Stomach (tissue), 9 donors: Measurements from ENCODE around the gene SEMA3D. TPM values are rescaled to one million over a fixed set of nuclear protein-coding genes. Genes with fewer than 3 reads are reported as not detected.

Experiments used
- DNase-seq, 2 donors: peaks; one replicate each; pipeline versions ENCODE4 v3.0.0 to v3.0.0-alpha.2; 2013 to 2019
- H3K27ac ChIP-seq, 5 donors: fragments of 200-600 bp in 4 of 5; sonication (generic) in 4 of 5; one replicate each; pipeline ENCODE4 v1.5.1; 2013 to 2019; ENCODE audit warnings: mild to moderate bottlenecking in 1 of 5, moderate library complexity in 1 of 5
- H3K27me3 ChIP-seq, 3 donors: fragments of 200-600 bp; sonication (generic); one replicate each; pipeline ENCODE4 v1.5.1; 2017 to 2019; ENCODE audit warnings: mixed run types in 1 of 3
- H3K36me3 ChIP-seq, 4 donors: fragments of 200-600 bp; sonication (generic); 1 replicate in 3 of 4; 2 replicates in 1 of 4; pipeline ENCODE4 v1.5.1; 2016 to 2019
- H3K4me1 ChIP-seq, 4 donors: fragments of 200-600 bp; sonication (generic); one replicate each; pipeline ENCODE4 v1.5.1; 2016 to 2019
- H3K4me3 ChIP-seq, 4 donors: fragments of 200-600 bp; sonication (generic) in 3 of 4; one replicate each; pipeline ENCODE4 v1.5.1; 2016 to 2019; ENCODE audit warnings: mild to moderate bottlenecking in 1 of 4
- H3K9me3 ChIP-seq, 4 donors: fragments of 200-600 bp; sonication (generic); one replicate each; pipeline ENCODE4 v1.5.1; 2016 to 2019
- EP300 ChIP-seq: sonication (generic); formaldehyde crosslinking; IDR thresholded peaks from one replicate; pipeline ENCODE4 v1.6.1; 2017; ENCODE audit warnings: antibody characterized with exemption
- POLR2A ChIP-seq, 4 donors: fragments of 450-650 bp; IDR thresholded peaks; one replicate each; pipeline ENCODE4 v1.6.1; 2016; ENCODE audit warnings: antibody characterized with exemption in 4 of 4, control low read depth in 2 of 4, mild to moderate bottlenecking in 1 of 4, moderate library complexity in 1 of 4
- POLR2AphosphoS5 ChIP-seq, 3 donors: sonication (generic); formaldehyde crosslinking; IDR thresholded peaks; one replicate each; pipeline ENCODE4 v1.6.1; 2016; ENCODE audit warnings: antibody characterized with exemption in 3 of 3
- WGBS, 5 donors: extraction: QIAGEN DNeasy Blood & Tissue Kit in 3 of 5; methylation state at CpG; one replicate each; pipeline versions ENCODE4 v1.1.5 to v1.1.7; 2013 to 2018; 5-methylcytosine and 5-hydroxymethylcytosine counted together
- intact Hi-C: fragments of 100-400 bp; cut with DNase I; formaldehyde crosslinking; loops from one replicate; pipeline ENCODE4 v1.15.1; 2023; ENCODE audit warnings: low total_unique reads
- polyA plus RNA-seq, 3 donors: library from polyadenylated mRNA; stranded (reverse); fragments of 200-250 nt; gene quantifications; one replicate each; pipeline ENCODE4 v1.2.3, GENCODE V29; 2013
- total RNA-seq, 5 donors: library from RNA; depleted of rRNA; stranded (reverse); fragments of >200 nt; gene quantifications; one replicate each; pipeline versions ENCODE4 v1.1.0 to v1.2.3, GENCODE V29; 2014 to 2016
- TF ChIP-seq, protein P1 (sequence below), 7 experiments: fragments of 450-650 bp in 4 of 7; fragments of 200-600 bp in 3 of 7; sonication (generic) in 3 of 7; IDR thresholded peaks; one replicate each; pipeline ENCODE4 v1.5.1; 2016 to 2019; ENCODE audit warnings: antibody characterized with exemption in 7 of 7, control low read depth in 2 of 7, mild to moderate bottlenecking in 1 of 7
- donor health status: healthy with polysubstance abuse.
- donor health status: Bipolar disorder and iron deficiency.
- donor health status: healthy.

SEMA3D gene
- total and polyA plus RNA-seq, 8 donors: 0.44 to 20.9 (median 2.6) TPM; not detected in 1

DNA sequence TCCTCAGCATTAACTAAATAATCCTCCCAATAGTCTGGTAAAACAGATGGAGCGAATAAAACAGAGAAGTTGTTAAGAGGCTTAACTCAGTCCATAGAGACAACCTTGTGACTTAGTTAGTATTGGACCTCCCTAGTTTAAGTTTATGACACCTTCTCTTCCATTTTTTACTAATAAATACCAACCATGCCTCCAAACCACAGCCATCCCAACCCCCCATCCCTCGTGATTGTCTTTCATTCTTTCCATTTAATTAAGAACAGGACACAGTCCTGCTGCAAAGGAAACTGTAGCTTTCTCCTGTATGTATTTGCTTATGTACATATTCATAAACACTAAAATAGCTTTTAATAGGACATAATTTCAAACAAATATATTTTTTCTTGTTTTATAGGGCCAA lies 238.2 kb downstream of the SEMA3D start:
- no peak for TF ChIP-seq POLR2A (IDR thresholded peaks at IDR 0.05)
- TF ChIP-seq POLR2AphosphoS5 (IDR thresholded peaks at IDR 0.05): no peak
- no peak for TF ChIP-seq EP300
- TF ChIP-seq, protein P1, sequence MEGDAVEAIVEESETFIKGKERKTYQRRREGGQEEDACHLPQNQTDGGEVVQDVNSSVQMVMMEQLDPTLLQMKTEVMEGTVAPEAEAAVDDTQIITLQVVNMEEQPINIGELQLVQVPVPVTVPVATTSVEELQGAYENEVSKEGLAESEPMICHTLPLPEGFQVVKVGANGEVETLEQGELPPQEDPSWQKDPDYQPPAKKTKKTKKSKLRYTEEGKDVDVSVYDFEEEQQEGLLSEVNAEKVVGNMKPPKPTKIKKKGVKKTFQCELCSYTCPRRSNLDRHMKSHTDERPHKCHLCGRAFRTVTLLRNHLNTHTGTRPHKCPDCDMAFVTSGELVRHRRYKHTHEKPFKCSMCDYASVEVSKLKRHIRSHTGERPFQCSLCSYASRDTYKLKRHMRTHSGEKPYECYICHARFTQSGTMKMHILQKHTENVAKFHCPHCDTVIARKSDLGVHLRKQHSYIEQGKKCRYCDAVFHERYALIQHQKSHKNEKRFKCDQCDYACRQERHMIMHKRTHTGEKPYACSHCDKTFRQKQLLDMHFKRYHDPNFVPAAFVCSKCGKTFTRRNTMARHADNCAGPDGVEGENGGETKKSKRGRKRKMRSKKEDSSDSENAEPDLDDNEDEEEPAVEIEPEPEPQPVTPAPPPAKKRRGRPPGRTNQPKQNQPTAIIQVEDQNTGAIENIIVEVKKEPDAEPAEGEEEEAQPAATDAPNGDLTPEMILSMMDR (IDR thresholded peaks at IDR 0.05): no peak
- no peak for DNase-seq
- no peaks in the 10 kb centered on the region for H3K36me3 ChIP-seq
- intact Hi-C loops: no loop called here
- 66 to 88% (median 80%) methylated on average over 2 of the region's 2 CpGs for WGBS, 5 donors
- no peak overlapping the region for H3K27ac ChIP-seq
- H3K27me3 ChIP-seq: no peaks in the 10 kb centered on the region
- H3K4me1 ChIP-seq: peaks cover 0 to 6% (median 0%) of the 10 kb centered on the region in 4 donors
- no peaks in the 10 kb centered on the region for H3K9me3 ChIP-seq
- H3K4me3 ChIP-seq: no peak overlapping the region

DNA sequence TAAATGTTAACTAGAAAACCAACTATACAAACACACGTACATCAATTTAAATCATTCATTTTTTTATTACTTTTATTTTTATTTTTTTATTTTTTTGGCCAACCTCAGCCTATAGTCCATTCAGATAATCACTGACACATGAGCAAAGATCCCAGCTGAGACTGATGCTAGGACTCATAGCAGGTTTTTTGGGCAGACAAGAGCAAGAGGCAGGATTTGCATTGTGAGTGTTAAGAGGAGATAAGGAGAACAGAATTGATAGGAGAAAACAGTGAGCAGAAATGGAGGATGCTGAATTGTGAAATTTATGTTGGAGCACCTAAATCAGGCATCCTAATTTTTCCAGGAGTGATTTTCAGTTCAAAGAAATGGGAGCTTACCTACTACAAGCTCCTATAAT lies 240.3 kb downstream of the SEMA3D start:
- WGBS, 5 donors: 81 to 91% (median 87%) methylated on average over 1 of the region's 1 CpG
- TF ChIP-seq, protein P1 (IDR thresholded peaks at IDR 0.05): no peak
- no peak for TF ChIP-seq POLR2A (IDR thresholded peaks at IDR 0.05)

More for the DNA sequence above, 240.3 kb downstream of the SEMA3D start:
- no peaks in the 10 kb centered on the region for H3K36me3 ChIP-seq
- intact Hi-C loops: no loop called here
- no peaks in the 10 kb centered on the region for H3K9me3 ChIP-seq
- no peak overlapping the region for H3K27ac ChIP-seq
- no peak overlapping the region for H3K4me3 ChIP-seq
- H3K27me3 ChIP-seq: no peaks in the 10 kb centered on the region
- H3K4me1 ChIP-seq: peaks cover 0 to 5% (median 0%) of the 10 kb centered on the region in 4 donors
- no peak for DNase-seq
